Transverse colon (tissue), 4 donors: ENCODE measurements around the gene SHF.

Experiments
- EP300 ChIP-seq: sonication (generic); formaldehyde crosslinking; IDR thresholded peaks from one replicate; pipeline ENCODE4 v1.6.1; 2017; ENCODE audit warnings: antibody characterized with exemption, low read depth
- POLR2AphosphoS5 ChIP-seq, 3 donors: sonication (generic); formaldehyde crosslinking; IDR thresholded peaks; one replicate each; pipeline ENCODE4 v1.6.1; 2016; ENCODE audit warnings: antibody characterized with exemption in 3 of 3
- TF ChIP-seq, protein P1 (sequence below), 5 experiments: fragments of 200-600 bp in 3 of 5; fragments of 450-650 bp in 2 of 5; sonication (generic) in 3 of 5; IDR thresholded peaks; 1 replicate in 2 of 5; 2 replicates in 3 of 5; pipeline ENCODE4 v1.5.1; 2016 to 2017; ENCODE audit warnings: antibody characterized with exemption in 5 of 5, inconsistent platforms in 3 of 5, mild to moderate bottlenecking in 2 of 5, moderate library complexity in 1 of 5

DNA sequence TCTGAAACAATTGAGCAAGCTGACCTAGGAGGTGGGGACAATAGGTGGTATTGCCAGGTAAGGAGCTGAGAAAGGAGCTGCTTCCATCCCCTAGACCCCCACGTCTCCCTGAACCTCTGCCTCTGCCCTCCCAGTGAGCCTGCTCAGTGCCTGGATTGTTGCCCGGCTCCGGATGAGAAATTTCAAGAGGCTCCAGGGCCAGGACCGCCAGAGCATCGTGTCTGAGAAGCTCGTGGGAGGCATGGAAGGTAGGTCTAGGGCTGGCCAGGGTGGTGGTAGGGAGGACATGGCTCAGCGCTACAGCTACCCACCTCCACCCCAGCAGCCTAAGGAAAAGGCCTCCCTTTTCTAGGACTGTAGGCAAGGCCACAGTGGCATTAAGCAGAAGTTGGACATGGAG is 44.7 kb downstream of the SHF start:
- TF ChIP-seq EP300 (no peak), POLR2AphosphoS5 (IDR thresholded peaks at IDR 0.05) (no peak)
- TF ChIP-seq, protein P1, sequence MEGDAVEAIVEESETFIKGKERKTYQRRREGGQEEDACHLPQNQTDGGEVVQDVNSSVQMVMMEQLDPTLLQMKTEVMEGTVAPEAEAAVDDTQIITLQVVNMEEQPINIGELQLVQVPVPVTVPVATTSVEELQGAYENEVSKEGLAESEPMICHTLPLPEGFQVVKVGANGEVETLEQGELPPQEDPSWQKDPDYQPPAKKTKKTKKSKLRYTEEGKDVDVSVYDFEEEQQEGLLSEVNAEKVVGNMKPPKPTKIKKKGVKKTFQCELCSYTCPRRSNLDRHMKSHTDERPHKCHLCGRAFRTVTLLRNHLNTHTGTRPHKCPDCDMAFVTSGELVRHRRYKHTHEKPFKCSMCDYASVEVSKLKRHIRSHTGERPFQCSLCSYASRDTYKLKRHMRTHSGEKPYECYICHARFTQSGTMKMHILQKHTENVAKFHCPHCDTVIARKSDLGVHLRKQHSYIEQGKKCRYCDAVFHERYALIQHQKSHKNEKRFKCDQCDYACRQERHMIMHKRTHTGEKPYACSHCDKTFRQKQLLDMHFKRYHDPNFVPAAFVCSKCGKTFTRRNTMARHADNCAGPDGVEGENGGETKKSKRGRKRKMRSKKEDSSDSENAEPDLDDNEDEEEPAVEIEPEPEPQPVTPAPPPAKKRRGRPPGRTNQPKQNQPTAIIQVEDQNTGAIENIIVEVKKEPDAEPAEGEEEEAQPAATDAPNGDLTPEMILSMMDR (IDR thresholded peaks at IDR 0.05) = no peak
